ENCODE results near the gene INPP5K.

Gene INPP5K

GRCh38 chr17:1560858-1561355, 44.5 kb upstream of the INPP5K start:
- H3K27ac Mint-ChIP-seq = peak overlapping the region; percentile 98
- no peaks in the 10 kb centered on the region for H3K9me3 Mint-ChIP-seq
- peak overlapping the region; percentile 91 for H3K4me3 Mint-ChIP-seq
- peaks cover 16% of the 10 kb centered on the region for H3K27me3 Mint-ChIP-seq (ENCODE audit: low read depth, poor library complexity)
- peaks cover 73% of the 10 kb centered on the region for H3K4me1 Mint-ChIP-seq
- TF ChIP-seq CTCF (IDR thresholded peaks at IDR 0.05) = no peak
- H3K36me3 Mint-ChIP-seq (ENCODE audit: low read depth) = peaks cover 16% of the 10 kb centered on the region
- DNase-seq = no peak

- Mint-ChIP-seq H3K27ac (peak overlapping the region; percentile 98), H3K27me3 (ENCODE audit: low read depth, poor library complexity) (peaks cover 16% of the 10 kb centered on the region), H3K9me3 (no peaks in the 10 kb centered on the region), H3K4me3 (peak overlapping the region; percentile 91), H3K4me1 (peaks cover 76% of the 10 kb centered on the region), H3K36me3 (ENCODE audit: low read depth) (peaks cover 23% of the 10 kb centered on the region)
- DNase-seq = no peak
- no peak for TF ChIP-seq CTCF (IDR thresholded peaks at IDR 0.05)
These were observed 43.9 kb upstream of the INPP5K start for GRCh38 chr17:1560101-1560857.

GRCh38 chr17:1559047-1560043, 42.9 kb upstream of the INPP5K start:
- peak overlapping the region; percentile 98 for H3K27ac Mint-ChIP-seq
- peaks cover 15% of the 10 kb centered on the region for H3K27me3 Mint-ChIP-seq (ENCODE audit: low read depth, poor library complexity)
- peak overlapping the region; percentile 91 for H3K4me3 Mint-ChIP-seq
- H3K36me3 Mint-ChIP-seq (ENCODE audit: low read depth) = peaks cover 24% of the 10 kb centered on the region
- TF ChIP-seq CTCF (IDR thresholded peaks at IDR 0.05) = no peak
- no peaks in the 10 kb centered on the region for H3K9me3 Mint-ChIP-seq
- no peak for DNase-seq
- peaks cover 84% of the 10 kb centered on the region for H3K4me1 Mint-ChIP-seq

GRCh38 chr17:1558401-1558800, 42.0 kb upstream of the INPP5K start:
- no peak for TF ChIP-seq CTCF (IDR thresholded peaks at IDR 0.05)
- no peaks in the 10 kb centered on the region for H3K9me3 Mint-ChIP-seq
- H3K4me3 Mint-ChIP-seq = peak overlapping the region; percentile 42
- H3K27ac Mint-ChIP-seq = no peak overlapping the region
- H3K4me1 Mint-ChIP-seq = peaks cover 84% of the 10 kb centered on the region
- H3K36me3 Mint-ChIP-seq (ENCODE audit: low read depth) = peaks cover 32% of the 10 kb centered on the region
- H3K27me3 Mint-ChIP-seq (ENCODE audit: low read depth, poor library complexity) = peaks cover 8% of the 10 kb centered on the region
- DNase-seq = no peak

GRCh38 chr17:1557355-1558095, 41.1 kb upstream of the INPP5K start:
- TF ChIP-seq CTCF (IDR thresholded peaks at IDR 0.05) = no peak
- DNase-seq = no peak
- Mint-ChIP-seq H3K4me3 (peak overlapping the region; percentile 63), H3K27me3 (ENCODE audit: low read depth, poor library complexity) (peaks cover 8% of the 10 kb centered on the region), H3K36me3 (ENCODE audit: low read depth) (peaks cover 39% of the 10 kb centered on the region), H3K9me3 (no peaks in the 10 kb centered on the region), H3K4me1 (peaks cover 84% of the 10 kb centered on the region), H3K27ac (no peak overlapping the region)
